HepG2 (cell line): ENCODE measurements around the gene RRBP1. TPM values are rescaled to one million over a fixed set of nuclear protein-coding genes. Genes with fewer than 3 reads are reported as not detected.
A peak's percentile ranks its signal among the peaks of the same experiment; 100 is the strongest.

Source experiments
- MIER3 ChIP-seq: IDR thresholded peaks from 2 replicates; pipeline ENCODE4 v1.6.1; 2016; ENCODE audit warnings: missing compliant biosample characterization, borderline replicate concordance
- NCOA5 ChIP-seq: sonication (generic); formaldehyde crosslinking; IDR thresholded peaks from 2 replicates; pipeline ENCODE4 v1.4.0; 2020; ENCODE audit warnings: missing genetic modification reagents
- ONECUT2 ChIP-seq: sonication (generic); formaldehyde crosslinking; IDR thresholded peaks from 2 replicates; pipeline ENCODE4 v1.4.0; 2020; ENCODE audit warnings: missing genetic modification reagents
- PAF1 ChIP-seq: IDR thresholded peaks from 2 replicates; pipeline ENCODE4 v1.6.1; 2016; ENCODE audit warnings: missing genetic modification reagents, missing compliant biosample characterization
- PHF8 ChIP-seq: sonication (generic); formaldehyde crosslinking; IDR thresholded peaks from 2 replicates; pipeline ENCODE4 v1.5.0; 2020; ENCODE audit warnings: missing genetic modification reagents
- REXO4 ChIP-seq: sonication (generic); formaldehyde crosslinking; IDR thresholded peaks from 2 replicates; pipeline ENCODE4 v1.8.0; 2022; ENCODE audit warnings: missing genetic modification reagents, mild to moderate bottlenecking, borderline replicate concordance
- SSRP1 ChIP-seq: IDR thresholded peaks from 2 replicates; pipeline ENCODE4 v1.6.1; 2016; ENCODE audit warnings: control low read depth
- ZMYM4 ChIP-seq: sonication (generic); formaldehyde crosslinking; IDR thresholded peaks from 2 replicates; pipeline ENCODE4 v1.8.1; 2023; ENCODE audit warnings: mild to moderate bottlenecking, missing genetic modification reagents
- ZNF101 ChIP-seq: sonication (generic); formaldehyde crosslinking; IDR thresholded peaks from 2 replicates; pipeline ENCODE4 v1.4.0; 2020; ENCODE audit warnings: mild to moderate bottlenecking, low read depth, missing genetic modification reagents, borderline replicate concordance
- ZNF12 ChIP-seq: sonication (generic); formaldehyde crosslinking; IDR thresholded peaks from 2 replicates; pipeline ENCODE4 v1.5.0; 2020; ENCODE audit warnings: missing genetic modification reagents
- ZNF143 ChIP-seq: sonication (generic); formaldehyde crosslinking; IDR thresholded peaks from 2 replicates; pipeline ENCODE4 v1.4.0; 2020; ENCODE audit warnings: missing genetic modification reagents
- ZNF256 ChIP-seq: sonication (generic); formaldehyde crosslinking; conservative IDR thresholded peaks from 2 replicates; pipeline ENCODE4 v1.4.0; 2020; ENCODE audit warnings: missing genetic modification reagents
- ZNF33A ChIP-seq: sonication (generic); formaldehyde crosslinking; IDR thresholded peaks from 2 replicates; pipeline ENCODE4 v1.5.1; 2020; ENCODE audit warnings: missing genetic modification reagents, mild to moderate bottlenecking, moderate library complexity, borderline replicate concordance
- ZSCAN29 ChIP-seq: sonication (generic); formaldehyde crosslinking; conservative IDR thresholded peaks from 2 replicates; pipeline ENCODE4 v1.4.0; 2020; ENCODE audit warnings: mild to moderate bottlenecking, missing genetic modification reagents
- polyA plus RNA-seq, 8 experiments: library from polyadenylated mRNA; depleted of rRNA in 3 of 8; stranded (reverse) in 7 of 8; unstranded in 1 of 8; fragments of >200 nt; fragmentation: Illumina TruSeq in 4 of 8; extraction: Trizol in 4 of 8; gene quantifications; 2 replicates each; pipeline versions ENCODE4 v1.2.1 to v1.2.3, GENCODE V29; 2011 to 2016; ENCODE audit warnings: low read depth in 4 of 8, missing spikeins in 1 of 8, mixed read lengths in 1 of 8; ENCODE audit not compliant: insufficient read depth in 1 of 8
- total RNA-seq, 5 experiments: library from RNA; depleted of rRNA; stranded (reverse); fragments of >200 nt; fragmentation: Illumina TruSeq; extraction: Trizol; gene quantifications; 2 replicates each; pipeline ENCODE4 v1.2.3, GENCODE V29; 2016; ENCODE audit warnings: low read depth in 1 of 5
- TF ChIP-seq, protein P1 (sequence below): sonication (generic); formaldehyde crosslinking; IDR thresholded peaks from 2 replicates; pipeline ENCODE4 v1.9.0; 2021; ENCODE audit warnings: missing genetic modification reagents, mild to moderate bottlenecking, borderline replicate concordance
- TF ChIP-seq, protein P2 (sequence below): sonication (generic); formaldehyde crosslinking; IDR thresholded peaks from 2 replicates; pipeline ENCODE4 v1.5.1; 2020; ENCODE audit warnings: mild to moderate bottlenecking, missing genetic modification reagents, borderline replicate concordance
- TF ChIP-seq, protein P3 (sequence below): sonication (generic); formaldehyde crosslinking; conservative IDR thresholded peaks from 2 replicates; pipeline ENCODE4 v1.8.0; 2022; ENCODE audit warnings: low read depth, missing genetic modification reagents
- TF ChIP-seq, protein P4 (sequence below): sonication (generic); formaldehyde crosslinking; IDR thresholded peaks from 2 replicates; pipeline ENCODE4 v1.5.0; 2020; ENCODE audit warnings: missing genetic modification reagents
- TF ChIP-seq, protein P5 (sequence below): sonication (generic); formaldehyde crosslinking; IDR thresholded peaks from 2 replicates; pipeline ENCODE4 v1.4.0; 2020; ENCODE audit warnings: low read depth, mild to moderate bottlenecking, missing genetic modification reagents

Gene RRBP1
- total and polyA plus RNA-seq, 2 of the 13 experiments (the other 11 are each of a cell fraction or from before 2014, with no cell fraction given): 150 to 222 TPM

DNA sequence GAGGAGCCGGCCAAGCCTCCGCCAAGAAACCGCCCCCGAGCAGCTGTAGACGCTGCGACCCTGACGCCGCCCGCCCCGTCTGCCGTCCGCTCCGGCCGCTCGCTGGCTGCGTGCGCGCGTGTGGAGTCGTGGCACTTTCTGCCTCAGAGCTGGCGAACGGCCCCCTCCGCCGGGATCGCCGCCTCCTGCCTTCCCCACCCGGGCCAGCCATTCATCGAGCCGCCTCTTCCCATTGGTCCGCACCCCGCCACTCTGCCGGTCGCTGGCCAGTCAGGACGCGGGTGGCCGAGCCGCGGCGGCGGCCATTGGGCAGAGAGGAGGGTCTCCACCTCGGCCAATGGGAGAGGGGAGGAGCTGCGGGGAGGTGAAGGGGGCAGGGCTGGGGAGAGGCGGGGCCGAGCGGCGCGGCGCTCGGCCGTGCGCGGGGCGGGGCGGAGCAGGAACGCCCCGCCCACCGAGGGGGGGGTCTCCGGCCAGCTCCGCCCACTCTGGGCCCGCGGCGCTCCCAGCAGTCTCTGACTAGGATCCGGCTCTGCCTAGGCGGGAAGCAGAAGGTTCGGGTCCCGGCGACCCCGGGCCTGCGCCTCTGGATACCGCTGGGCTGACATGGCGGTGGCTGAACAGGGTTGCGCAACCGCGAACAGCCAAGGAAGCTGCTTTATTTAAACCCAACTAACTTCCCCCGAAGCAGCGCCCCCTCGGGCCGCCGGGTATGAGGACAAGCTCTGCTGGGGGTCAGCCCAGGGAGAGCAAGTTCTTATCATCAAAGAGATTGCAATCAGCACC lies at the start of gene RRBP1 (continued):
- TF ChIP-seq ZNF33A (CRISPR knock-in tag): no peak
- no peak for TF ChIP-seq NCOA5 (CRISPR knock-in tag)
- peak; percentile 79 for TF ChIP-seq ZNF143 (CRISPR knock-in tag)
- TF ChIP-seq, protein P1, sequence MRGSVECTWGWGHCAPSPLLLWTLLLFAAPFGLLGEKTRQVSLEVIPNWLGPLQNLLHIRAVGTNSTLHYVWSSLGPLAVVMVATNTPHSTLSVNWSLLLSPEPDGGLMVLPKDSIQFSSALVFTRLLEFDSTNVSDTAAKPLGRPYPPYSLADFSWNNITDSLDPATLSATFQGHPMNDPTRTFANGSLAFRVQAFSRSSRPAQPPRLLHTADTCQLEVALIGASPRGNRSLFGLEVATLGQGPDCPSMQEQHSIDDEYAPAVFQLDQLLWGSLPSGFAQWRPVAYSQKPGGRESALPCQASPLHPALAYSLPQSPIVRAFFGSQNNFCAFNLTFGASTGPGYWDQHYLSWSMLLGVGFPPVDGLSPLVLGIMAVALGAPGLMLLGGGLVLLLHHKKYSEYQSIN (CRISPR knock-in tag): no peak
- TF ChIP-seq, protein P2, sequence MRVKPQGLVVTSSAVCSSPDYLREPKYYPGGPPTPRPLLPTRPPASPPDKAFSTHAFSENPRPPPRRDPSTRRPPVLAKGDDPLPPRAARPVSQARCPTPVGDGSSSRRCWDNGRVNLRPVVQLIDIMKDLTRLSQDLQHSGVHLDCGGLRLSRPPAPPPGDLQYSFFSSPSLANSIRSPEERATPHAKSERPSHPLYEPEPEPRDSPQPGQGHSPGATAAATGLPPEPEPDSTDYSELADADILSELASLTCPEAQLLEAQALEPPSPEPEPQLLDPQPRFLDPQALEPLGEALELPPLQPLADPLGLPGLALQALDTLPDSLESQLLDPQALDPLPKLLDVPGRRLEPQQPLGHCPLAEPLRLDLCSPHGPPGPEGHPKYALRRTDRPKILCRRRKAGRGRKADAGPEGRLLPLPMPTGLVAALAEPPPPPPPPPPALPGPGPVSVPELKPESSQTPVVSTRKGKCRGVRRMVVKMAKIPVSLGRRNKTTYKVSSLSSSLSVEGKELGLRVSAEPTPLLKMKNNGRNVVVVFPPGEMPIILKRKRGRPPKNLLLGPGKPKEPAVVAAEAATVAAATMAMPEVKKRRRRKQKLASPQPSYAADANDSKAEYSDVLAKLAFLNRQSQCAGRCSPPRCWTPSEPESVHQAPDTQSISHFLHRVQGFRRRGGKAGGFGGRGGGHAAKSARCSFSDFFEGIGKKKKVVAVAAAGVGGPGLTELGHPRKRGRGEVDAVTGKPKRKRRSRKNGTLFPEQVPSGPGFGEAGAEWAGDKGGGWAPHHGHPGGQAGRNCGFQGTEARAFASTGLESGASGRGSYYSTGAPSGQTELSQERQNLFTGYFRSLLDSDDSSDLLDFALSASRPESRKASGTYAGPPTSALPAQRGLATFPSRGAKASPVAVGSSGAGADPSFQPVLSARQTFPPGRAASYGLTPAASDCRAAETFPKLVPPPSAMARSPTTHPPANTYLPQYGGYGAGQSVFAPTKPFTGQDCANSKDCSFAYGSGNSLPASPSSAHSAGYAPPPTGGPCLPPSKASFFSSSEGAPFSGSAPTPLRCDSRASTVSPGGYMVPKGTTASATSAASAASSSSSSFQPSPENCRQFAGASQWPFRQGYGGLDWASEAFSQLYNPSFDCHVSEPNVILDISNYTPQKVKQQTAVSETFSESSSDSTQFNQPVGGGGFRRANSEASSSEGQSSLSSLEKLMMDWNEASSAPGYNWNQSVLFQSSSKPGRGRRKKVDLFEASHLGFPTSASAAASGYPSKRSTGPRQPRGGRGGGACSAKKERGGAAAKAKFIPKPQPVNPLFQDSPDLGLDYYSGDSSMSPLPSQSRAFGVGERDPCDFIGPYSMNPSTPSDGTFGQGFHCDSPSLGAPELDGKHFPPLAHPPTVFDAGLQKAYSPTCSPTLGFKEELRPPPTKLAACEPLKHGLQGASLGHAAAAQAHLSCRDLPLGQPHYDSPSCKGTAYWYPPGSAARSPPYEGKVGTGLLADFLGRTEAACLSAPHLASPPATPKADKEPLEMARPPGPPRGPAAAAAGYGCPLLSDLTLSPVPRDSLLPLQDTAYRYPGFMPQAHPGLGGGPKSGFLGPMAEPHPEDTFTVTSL (CRISPR knock-in tag): no peak
- TF ChIP-seq ZSCAN29 (CRISPR knock-in tag): peak; percentile 89
- TF ChIP-seq, protein P3, sequence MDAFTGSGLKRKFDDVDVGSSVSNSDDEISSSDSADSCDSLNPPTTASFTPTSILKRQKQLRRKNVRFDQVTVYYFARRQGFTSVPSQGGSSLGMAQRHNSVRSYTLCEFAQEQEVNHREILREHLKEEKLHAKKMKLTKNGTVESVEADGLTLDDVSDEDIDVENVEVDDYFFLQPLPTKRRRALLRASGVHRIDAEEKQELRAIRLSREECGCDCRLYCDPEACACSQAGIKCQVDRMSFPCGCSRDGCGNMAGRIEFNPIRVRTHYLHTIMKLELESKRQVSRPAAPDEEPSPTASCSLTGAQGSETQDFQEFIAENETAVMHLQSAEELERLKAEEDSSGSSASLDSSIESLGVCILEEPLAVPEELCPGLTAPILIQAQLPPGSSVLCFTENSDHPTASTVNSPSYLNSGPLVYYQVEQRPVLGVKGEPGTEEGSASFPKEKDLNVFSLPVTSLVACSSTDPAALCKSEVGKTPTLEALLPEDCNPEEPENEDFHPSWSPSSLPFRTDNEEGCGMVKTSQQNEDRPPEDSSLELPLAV (CRISPR knock-in tag): no peak
- TF ChIP-seq PHF8 (CRISPR knock-in tag): peak; percentile 83
- 0 out of 2 replicates have a peak, but pooled peaks have one; percentile 8 for TF ChIP-seq REXO4 (CRISPR knock-in tag)
- TF ChIP-seq SSRP1 (CRISPR knock-in tag): no peak
- TF ChIP-seq PAF1 (CRISPR knock-in tag): no peak
- TF ChIP-seq ZNF12 (CRISPR knock-in tag): peak; percentile 84
- TF ChIP-seq ZNF101: no peak
- no peak; the same call in 1 of the 2 replicates for TF ChIP-seq ZNF256 (CRISPR knock-in tag)
- TF ChIP-seq, protein P4, sequence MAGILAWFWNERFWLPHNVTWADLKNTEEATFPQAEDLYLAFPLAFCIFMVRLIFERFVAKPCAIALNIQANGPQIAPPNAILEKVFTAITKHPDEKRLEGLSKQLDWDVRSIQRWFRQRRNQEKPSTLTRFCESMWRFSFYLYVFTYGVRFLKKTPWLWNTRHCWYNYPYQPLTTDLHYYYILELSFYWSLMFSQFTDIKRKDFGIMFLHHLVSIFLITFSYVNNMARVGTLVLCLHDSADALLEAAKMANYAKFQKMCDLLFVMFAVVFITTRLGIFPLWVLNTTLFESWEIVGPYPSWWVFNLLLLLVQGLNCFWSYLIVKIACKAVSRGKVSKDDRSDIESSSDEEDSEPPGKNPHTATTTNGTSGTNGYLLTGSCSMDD (CRISPR knock-in tag): no peak
- peak; percentile 17; the same call in 1 of the 2 replicates for TF ChIP-seq MIER3 (CRISPR knock-in tag)
- no peak for TF ChIP-seq ONECUT2
- TF ChIP-seq, protein P5, sequence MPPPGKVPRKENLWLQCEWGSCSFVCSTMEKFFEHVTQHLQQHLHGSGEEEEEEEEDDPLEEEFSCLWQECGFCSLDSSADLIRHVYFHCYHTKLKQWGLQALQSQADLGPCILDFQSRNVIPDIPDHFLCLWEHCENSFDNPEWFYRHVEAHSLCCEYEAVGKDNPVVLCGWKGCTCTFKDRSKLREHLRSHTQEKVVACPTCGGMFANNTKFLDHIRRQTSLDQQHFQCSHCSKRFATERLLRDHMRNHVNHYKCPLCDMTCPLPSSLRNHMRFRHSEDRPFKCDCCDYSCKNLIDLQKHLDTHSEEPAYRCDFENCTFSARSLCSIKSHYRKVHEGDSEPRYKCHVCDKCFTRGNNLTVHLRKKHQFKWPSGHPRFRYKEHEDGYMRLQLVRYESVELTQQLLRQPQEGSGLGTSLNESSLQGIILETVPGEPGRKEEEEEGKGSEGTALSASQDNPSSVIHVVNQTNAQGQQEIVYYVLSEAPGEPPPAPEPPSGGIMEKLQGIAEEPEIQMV (CRISPR knock-in tag): peak; percentile 42; the same call in 1 of the 2 replicates
- TF ChIP-seq ZMYM4: peak; percentile 93
